Prostate gland (tissue), 2 donors: ENCODE measurements around the gene RGS9. TPM values are rescaled to one million over a fixed set of nuclear protein-coding genes. Genes with fewer than 3 reads are reported as not detected.
"Not testable (repeated sequence)": the region's sequence is repeated elsewhere in the genome, so short reads cannot be mapped to it uniquely, and the experiment has no call there.

Experiments used
- DNase-seq: peaks from one replicate; pipeline ENCODE4 v3.0.0-alpha.2; 2019; ENCODE audit warnings: low spot score
- H3K27ac ChIP-seq, 2 donors: fragments of 200-600 bp; sonication (generic); 2 replicates each; pipeline ENCODE4 v1.5.1; 2017 to 2019
- H3K27me3 ChIP-seq: fragments of 200-600 bp; sonication (generic); replicated peaks from 2 replicates; pipeline ENCODE4 v1.5.1; 2019; ENCODE audit not compliant: insufficient read depth
- H3K36me3 ChIP-seq, 2 donors: fragments of 200-600 bp; sonication (generic); 1 replicate in 1 of 2; 2 replicates in 1 of 2; pipeline versions ENCODE4 v1.5.1 to v1.8.1; 2017 to 2019
- H3K4me1 ChIP-seq: fragments of 200-600 bp; sonication (generic); replicated peaks from 2 replicates; pipeline ENCODE4 v1.5.1; 2019
- H3K4me3 ChIP-seq, 2 donors: fragments of 200-600 bp; sonication (generic); 2 replicates each; pipeline ENCODE4 v1.5.1; 2017 to 2019
- H3K9me3 ChIP-seq: fragments of 200-600 bp; sonication (generic); 2 replicates; pipeline ENCODE4 v1.5.1; 2017
- POLR2A ChIP-seq: fragments of 450-650 bp; IDR thresholded peaks from one replicate; pipeline ENCODE4 v1.6.1; 2016; ENCODE audit warnings: antibody characterized with exemption, mild to moderate bottlenecking
- POLR2AphosphoS5 ChIP-seq: sonication (generic); formaldehyde crosslinking; IDR thresholded peaks from one replicate; pipeline ENCODE4 v1.6.1; 2017; ENCODE audit warnings: antibody characterized with exemption
- WGBS: methylation state at CpG from one replicate; pipeline ENCODE4 v1.1.5; 2018; 5-methylcytosine and 5-hydroxymethylcytosine counted together
- intact Hi-C: fragments of 100-400 bp; cut with DNase I; formaldehyde crosslinking; loops from one replicate; pipeline ENCODE4 v1.14.2; 2022
- total RNA-seq, 2 donors: library from RNA; depleted of rRNA; stranded (reverse); fragments of >200 nt; gene quantifications; one replicate each; pipeline ENCODE4 v1.1.0, GENCODE V29; 2016
- TF ChIP-seq, protein P1 (sequence below), 4 experiments: fragments of 200-600 bp in 2 of 4; fragments of 450-650 bp in 2 of 4; sonication (generic) in 2 of 4; IDR thresholded peaks; 1 replicate in 3 of 4; 2 replicates in 1 of 4; pipeline ENCODE4 v1.5.1; 2016 to 2019; ENCODE audit warnings: antibody characterized with exemption in 4 of 4, mild to moderate bottlenecking in 2 of 4, moderate library complexity in 2 of 4

Gene RGS9
- total RNA-seq, 2 donors from 2014 or later: 7.9 to 9.3 TPM

DNA sequence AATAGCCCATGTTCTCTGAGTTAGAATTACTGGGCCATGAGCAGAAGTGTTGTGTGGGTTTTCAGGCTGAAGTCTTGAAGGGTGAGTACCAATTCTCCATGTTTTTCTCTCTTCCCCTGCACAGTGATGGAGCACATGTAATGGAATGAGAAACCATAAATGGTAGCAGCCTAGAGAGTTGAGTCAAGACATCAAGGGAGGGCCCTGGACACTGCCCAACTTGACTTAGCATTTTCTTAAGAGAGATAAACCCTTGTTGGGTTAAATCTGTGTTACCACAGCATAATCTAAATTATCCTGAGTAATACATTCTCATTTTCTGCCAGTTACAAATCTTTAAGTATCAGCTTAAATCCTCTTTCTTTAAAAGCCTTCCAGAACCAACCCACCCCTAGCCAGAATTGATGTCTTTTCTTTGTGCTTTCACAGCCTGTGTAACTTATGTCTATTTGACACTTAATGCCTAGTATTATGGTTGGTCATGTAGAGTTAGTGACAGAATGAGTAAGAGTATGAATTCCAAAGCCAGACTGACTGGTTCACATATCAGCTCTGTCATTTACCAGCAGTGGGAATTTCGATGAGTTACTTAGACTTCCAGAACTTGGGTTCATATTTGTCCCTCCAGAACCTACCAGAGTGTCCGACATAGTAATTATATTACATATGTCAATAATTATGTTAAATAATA lies 27.0 kb upstream of the RGS9 start:
- no peak overlapping the region for H3K27ac ChIP-seq
- no peaks in the 10 kb centered on the region for H3K27me3 ChIP-seq
- intact Hi-C loops: no loop called here
- no peaks in the 10 kb centered on the region for H3K4me1 ChIP-seq
- H3K4me3 ChIP-seq: no peak overlapping the region
- TF ChIP-seq, protein P1, sequence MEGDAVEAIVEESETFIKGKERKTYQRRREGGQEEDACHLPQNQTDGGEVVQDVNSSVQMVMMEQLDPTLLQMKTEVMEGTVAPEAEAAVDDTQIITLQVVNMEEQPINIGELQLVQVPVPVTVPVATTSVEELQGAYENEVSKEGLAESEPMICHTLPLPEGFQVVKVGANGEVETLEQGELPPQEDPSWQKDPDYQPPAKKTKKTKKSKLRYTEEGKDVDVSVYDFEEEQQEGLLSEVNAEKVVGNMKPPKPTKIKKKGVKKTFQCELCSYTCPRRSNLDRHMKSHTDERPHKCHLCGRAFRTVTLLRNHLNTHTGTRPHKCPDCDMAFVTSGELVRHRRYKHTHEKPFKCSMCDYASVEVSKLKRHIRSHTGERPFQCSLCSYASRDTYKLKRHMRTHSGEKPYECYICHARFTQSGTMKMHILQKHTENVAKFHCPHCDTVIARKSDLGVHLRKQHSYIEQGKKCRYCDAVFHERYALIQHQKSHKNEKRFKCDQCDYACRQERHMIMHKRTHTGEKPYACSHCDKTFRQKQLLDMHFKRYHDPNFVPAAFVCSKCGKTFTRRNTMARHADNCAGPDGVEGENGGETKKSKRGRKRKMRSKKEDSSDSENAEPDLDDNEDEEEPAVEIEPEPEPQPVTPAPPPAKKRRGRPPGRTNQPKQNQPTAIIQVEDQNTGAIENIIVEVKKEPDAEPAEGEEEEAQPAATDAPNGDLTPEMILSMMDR (IDR thresholded peaks at IDR 0.05): no peak
- TF ChIP-seq POLR2AphosphoS5 (no peak), POLR2A (no peak)
- DNase-seq: no peak
- 88% methylated on average over 2 of the region's 2 CpGs for WGBS
- H3K9me3 ChIP-seq: no peaks in the 10 kb centered on the region
- no peaks in the 10 kb centered on the region for H3K36me3 ChIP-seq

DNA sequence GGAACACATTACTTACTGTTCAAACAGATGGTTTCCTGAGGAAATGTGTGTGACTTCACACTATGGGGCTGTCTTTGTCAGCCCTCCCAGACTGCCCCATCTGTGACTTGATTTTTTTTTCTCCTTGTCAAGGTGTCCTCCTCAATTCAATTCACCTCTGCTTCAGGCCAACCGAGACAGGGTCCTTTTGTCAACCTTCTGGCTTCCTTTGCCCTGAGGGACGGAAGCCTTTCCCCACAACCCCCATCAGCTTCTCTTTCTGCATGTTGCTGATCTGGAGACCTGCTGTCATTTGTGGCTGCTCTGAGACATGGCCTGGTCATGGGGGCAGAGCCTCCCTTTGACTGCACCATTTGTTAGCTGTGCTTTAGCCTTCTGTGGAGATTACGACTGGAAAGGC lies 21.3 kb upstream of the RGS9 start:
- Histone ChIP-seq H3K9me3 (no peaks in the 10 kb centered on the region), H3K27me3 (no peaks in the 10 kb centered on the region), H3K4me3 (no peak overlapping the region), H3K27ac (no peak overlapping the region), H3K36me3 (no peaks in the 10 kb centered on the region), H3K4me1 (no peaks in the 10 kb centered on the region)
- TF ChIP-seq POLR2AphosphoS5 (no peak), POLR2A (no peak)
- TF ChIP-seq, protein P1 (IDR thresholded peaks at IDR 0.05): no peak
- WGBS: 54% methylated on average over 3 of the region's 3 CpGs
- DNase-seq: no peak
- intact Hi-C loops: no loop called here

DNA sequence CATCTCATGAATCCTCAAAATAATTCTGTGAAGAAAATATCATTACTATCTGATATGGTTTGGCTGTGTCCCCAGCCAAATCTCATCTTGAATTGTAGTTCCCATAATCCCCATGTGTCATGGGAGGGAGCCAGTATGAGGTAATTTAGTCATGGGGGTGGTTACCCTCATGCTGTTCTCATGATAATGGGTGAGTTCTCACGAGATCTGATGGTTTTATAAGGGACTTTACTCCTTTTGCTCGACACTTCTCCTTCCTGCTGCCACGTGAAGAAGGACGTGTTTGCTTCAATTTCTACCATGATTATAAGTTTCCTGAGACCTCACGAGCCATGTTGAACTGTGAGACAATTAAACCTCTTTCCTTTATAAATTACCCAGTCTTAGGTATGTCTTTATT lies 20.7 kb upstream of the RGS9 start:
- 58% methylated on average over 5 of the region's 5 CpGs for WGBS
- H3K4me1 ChIP-seq, intact Hi-C loops: not testable (repeated sequence)

DNA sequence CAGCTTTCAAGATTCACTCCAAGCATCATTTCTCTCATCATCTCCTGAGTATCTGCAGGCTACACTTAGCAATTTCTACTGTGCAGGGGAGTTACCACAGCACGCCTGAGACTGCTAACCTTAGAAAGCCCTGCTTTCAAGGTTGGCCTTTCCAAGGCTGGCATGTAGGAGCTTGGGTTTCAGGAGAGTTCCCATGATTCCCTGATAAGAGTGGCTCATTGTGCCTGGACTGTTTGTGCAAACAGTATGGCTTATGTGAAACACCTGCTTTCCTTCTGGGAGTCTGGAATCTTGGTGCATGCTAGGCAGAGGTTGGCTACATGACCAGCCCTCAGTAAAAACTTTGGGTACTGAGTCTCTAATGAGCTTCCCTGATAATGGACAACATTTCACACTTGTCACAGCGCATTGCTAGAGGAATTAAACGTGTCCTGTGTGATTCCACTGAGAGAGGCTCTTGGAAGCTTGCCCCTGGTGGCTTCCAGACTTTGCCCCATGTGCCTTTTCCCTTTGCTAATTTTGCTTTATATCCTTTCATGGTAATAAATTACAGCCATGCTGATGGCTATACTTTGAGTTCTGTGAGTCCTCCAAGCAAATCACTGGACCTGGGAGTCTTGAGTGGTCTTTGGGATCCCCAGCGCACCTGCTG lies 19.7 kb upstream of the RGS9 start:
- no peak overlapping the region for H3K27ac ChIP-seq
- H3K4me3 ChIP-seq: no peak overlapping the region
- no peaks in the 10 kb centered on the region for H3K27me3 ChIP-seq
- no peaks in the 10 kb centered on the region for H3K36me3 ChIP-seq
- H3K9me3 ChIP-seq: no peaks in the 10 kb centered on the region
- H3K4me1 ChIP-seq: no peaks in the 10 kb centered on the region
- 78% methylated on average over 4 of the region's 4 CpGs for WGBS
- DNase-seq: no peak
- intact Hi-C loops: no loop called here
- TF ChIP-seq POLR2A: no peak
- TF ChIP-seq, protein P1 (IDR thresholded peaks at IDR 0.05): no peak
- no peak for TF ChIP-seq POLR2AphosphoS5

More for the DNA sequence above, 20.7 kb upstream of the RGS9 start:
- H3K27ac ChIP-seq, H3K4me3 ChIP-seq, H3K36me3 ChIP-seq, H3K9me3 ChIP-seq, DNase-seq, H3K27me3 ChIP-seq: not testable (repeated sequence)

DNA sequence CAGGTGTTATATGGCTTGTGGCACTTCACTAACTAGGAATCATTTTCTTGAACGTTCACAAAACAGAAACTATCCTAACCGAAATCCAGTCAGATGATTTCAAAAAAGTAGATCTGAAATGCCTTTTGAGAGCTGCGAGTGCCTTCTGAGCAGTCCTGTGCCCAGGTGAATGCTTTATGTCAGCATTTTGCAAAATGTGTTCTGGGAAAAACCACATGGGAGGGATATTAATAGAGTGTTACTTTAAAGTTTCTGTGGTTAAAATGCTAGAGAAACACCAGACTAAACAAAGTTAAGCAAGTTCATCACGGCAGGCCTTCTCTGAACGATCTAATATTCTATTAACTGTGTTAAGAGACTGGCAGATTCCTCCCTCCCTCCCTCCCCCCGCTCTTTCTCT lies 15.8 kb upstream of the RGS9 start:
- DNase-seq: no peak
- no peaks in the 10 kb centered on the region for H3K4me1 ChIP-seq
- no peaks in the 10 kb centered on the region for H3K27me3 ChIP-seq
- no peak for TF ChIP-seq POLR2AphosphoS5
- TF ChIP-seq, protein P1 (IDR thresholded peaks at IDR 0.05): no peak
- TF ChIP-seq POLR2A: no peak
- H3K36me3 ChIP-seq: no peaks in the 10 kb centered on the region
- no peak overlapping the region for H3K27ac ChIP-seq
- H3K9me3 ChIP-seq: no peaks in the 10 kb centered on the region
- intact Hi-C loops: no loop called here
- 54% methylated on average over 6 of the region's 6 CpGs for WGBS
- H3K4me3 ChIP-seq: no peak overlapping the region
